ENCODE results near the gene ZNF385D.

ZNF385D gene

DNA sequence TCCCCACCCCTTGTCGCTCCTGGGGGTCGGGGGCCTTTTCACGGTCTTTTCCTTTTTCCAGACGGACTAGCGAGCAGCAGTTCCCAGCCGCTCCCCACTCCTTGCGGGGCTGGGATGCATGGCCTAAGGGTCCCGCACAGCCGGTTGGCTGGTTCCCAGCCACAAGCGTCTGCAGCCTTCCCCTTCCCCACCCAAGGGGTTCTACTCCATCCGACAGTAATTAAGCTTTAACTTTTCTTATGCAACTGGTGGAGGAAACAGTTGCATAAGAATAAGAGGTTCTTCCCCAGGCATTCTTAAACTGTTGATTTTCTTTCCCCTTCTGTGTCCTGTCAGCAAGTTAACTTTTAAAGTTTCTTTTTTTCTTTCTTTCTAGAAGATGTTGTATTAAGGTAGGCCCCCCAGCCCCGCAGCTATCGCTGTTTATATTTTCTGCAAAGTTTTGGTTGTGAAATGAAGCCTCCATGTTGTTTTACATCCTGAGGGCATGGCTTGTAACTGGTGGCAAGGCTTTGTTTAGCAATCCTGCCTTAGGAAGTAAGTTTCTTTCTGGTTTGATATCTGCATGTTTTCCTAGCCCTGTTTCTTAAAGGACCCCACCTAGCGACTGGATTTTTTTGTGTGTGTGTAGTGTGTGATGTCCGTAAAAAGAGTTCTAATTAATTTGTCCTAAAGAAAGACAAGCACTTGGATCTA, 207.5 kb downstream of the ZNF385D start (continued):
- TF ChIP-seq, protein P1, sequence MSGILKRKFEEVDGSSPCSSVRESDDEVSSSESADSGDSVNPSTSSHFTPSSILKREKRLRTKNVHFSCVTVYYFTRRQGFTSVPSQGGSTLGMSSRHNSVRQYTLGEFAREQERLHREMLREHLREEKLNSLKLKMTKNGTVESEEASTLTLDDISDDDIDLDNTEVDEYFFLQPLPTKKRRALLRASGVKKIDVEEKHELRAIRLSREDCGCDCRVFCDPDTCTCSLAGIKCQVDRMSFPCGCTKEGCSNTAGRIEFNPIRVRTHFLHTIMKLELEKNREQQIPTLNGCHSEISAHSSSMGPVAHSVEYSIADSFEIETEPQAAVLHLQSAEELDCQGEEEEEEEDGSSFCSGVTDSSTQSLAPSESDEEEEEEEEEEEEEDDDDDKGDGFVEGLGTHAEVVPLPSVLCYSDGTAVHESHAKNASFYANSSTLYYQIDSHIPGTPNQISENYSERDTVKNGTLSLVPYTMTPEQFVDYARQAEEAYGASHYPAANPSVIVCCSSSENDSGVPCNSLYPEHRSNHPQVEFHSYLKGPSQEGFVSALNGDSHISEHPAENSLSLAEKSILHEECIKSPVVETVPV (CRISPR knock-in tag; IDR thresholded peaks at IDR 0.05) = no peak
- TF ChIP-seq ZFP3 (CRISPR knock-in tag; IDR thresholded peaks at IDR 0.05) (no peak), ZC3H10 (CRISPR knock-in tag; IDR thresholded peaks at IDR 0.05) (no peak), CSDC2 (CRISPR knock-in tag; IDR thresholded peaks at IDR 0.05) (no peak), BACH2 (CRISPR knock-in tag; IDR thresholded peaks at IDR 0.05; ENCODE audit: borderline replicate concordance) (no peak), PPARA (CRISPR knock-in tag; IDR thresholded peaks at IDR 0.05; ENCODE audit: borderline replicate concordance) (no peak), ESRRG (CRISPR knock-in tag; IDR thresholded peaks at IDR 0.05) (no peak)

DNA sequence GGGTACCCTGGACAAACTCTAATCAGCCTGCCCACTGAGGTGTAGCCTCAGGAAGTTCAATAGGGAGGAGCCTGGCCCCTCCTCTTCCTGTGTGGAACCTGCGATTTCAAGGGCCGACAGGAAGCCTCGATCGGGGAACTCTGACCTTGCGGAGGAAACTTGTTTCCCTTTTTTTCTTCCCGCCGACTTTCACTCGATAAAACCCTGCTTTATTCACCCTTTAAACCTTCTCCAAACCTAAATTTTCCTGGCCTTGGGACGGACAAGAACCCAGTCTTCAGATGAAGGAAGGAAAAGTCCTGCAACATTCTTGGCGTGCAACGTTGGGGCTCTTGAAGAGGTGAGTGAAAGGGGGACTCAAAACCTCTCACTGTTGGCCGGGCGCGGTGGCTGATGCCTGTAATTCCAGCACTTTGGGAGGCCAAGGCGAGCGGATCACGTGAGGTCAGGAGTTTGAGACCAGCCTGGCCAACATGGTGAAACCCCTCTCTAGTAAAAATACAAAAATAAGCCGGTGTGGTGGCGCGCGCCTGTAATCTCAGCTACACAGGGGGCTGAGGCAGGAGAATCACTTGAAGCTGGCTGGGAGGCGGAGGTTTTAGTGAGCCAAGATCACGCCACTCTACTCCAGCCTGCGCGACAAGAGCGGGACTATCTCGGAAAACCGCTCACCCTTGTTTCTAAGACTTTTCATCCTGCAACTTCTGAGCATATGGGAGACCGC, 208.2 kb downstream of the ZNF385D start:
- ATAC-seq = no peak
- no peak for TF ChIP-seq ZFP3 (CRISPR knock-in tag; IDR thresholded peaks at IDR 0.05)
- TF ChIP-seq SNAI2 (CRISPR knock-in tag; IDR thresholded peaks at IDR 0.05) = no peak
- no peak for TF ChIP-seq PATZ1 (CRISPR knock-in tag; IDR thresholded peaks at IDR 0.05; ENCODE audit: borderline replicate concordance)
- no peak for TF ChIP-seq BACH2 (CRISPR knock-in tag; IDR thresholded peaks at IDR 0.05; ENCODE audit: borderline replicate concordance)
- TF ChIP-seq ZFP30 (CRISPR knock-in tag; IDR thresholded peaks at IDR 0.05) = no peak
- TF ChIP-seq ZC3H10 (CRISPR knock-in tag; IDR thresholded peaks at IDR 0.05) = no peak
- TF ChIP-seq PPARA (CRISPR knock-in tag; IDR thresholded peaks at IDR 0.05; ENCODE audit: borderline replicate concordance) = no peak
- no peak for TF ChIP-seq CSDC2 (CRISPR knock-in tag; IDR thresholded peaks at IDR 0.05)
- TF ChIP-seq ISL1 (CRISPR knock-in tag; IDR thresholded peaks at IDR 0.05) = no peak
- TF ChIP-seq TOX (CRISPR knock-in tag; IDR thresholded peaks at IDR 0.05; ENCODE audit: borderline replicate concordance) = no peak
- TF ChIP-seq TSHZ2 (CRISPR knock-in tag; IDR thresholded peaks at IDR 0.05) = no peak
- TF ChIP-seq OSR1 (CRISPR knock-in tag; IDR thresholded peaks at IDR 0.05) = no peak
- TF ChIP-seq ZNF565 (CRISPR knock-in tag; conservative IDR thresholded peaks at IDR 0.05; ENCODE audit: low read depth) = no peak
- TF ChIP-seq CREB5 (CRISPR knock-in tag; IDR thresholded peaks at IDR 0.05; ENCODE audit: low read depth) = no peak
- TF ChIP-seq ZNF8 (CRISPR knock-in tag; IDR thresholded peaks at IDR 0.05) = no peak
- TF ChIP-seq ESRRG (CRISPR knock-in tag; IDR thresholded peaks at IDR 0.05) = no peak
- no peak for TF ChIP-seq GLIS3 (CRISPR knock-in tag; IDR thresholded peaks at IDR 0.05)

- no peak for ATAC-seq
- no peak for TF ChIP-seq OSR1 (CRISPR knock-in tag; IDR thresholded peaks at IDR 0.05)
- no peak for TF ChIP-seq ZNF565 (CRISPR knock-in tag; conservative IDR thresholded peaks at IDR 0.05; ENCODE audit: low read depth)
- TF ChIP-seq ZFP30 (CRISPR knock-in tag; IDR thresholded peaks at IDR 0.05) = no peak
- TF ChIP-seq TSHZ2 (CRISPR knock-in tag; IDR thresholded peaks at IDR 0.05) = no peak
- TF ChIP-seq ESRRG (CRISPR knock-in tag; IDR thresholded peaks at IDR 0.05) = no peak
- no peak for TF ChIP-seq ISL1 (CRISPR knock-in tag; IDR thresholded peaks at IDR 0.05)
- no peak for TF ChIP-seq ARNTL (CRISPR knock-in tag; IDR thresholded peaks at IDR 0.05; ENCODE audit: borderline replicate concordance, low read depth)
- TF ChIP-seq, protein P1 (CRISPR knock-in tag; IDR thresholded peaks at IDR 0.05) = no peak
- TF ChIP-seq ZNF8 (CRISPR knock-in tag; IDR thresholded peaks at IDR 0.05) = no peak
- TF ChIP-seq ZFP3 (CRISPR knock-in tag; IDR thresholded peaks at IDR 0.05) = no peak
- no peak for TF ChIP-seq ZNF70 (CRISPR knock-in tag; IDR thresholded peaks at IDR 0.05)
- TF ChIP-seq GLIS3 (CRISPR knock-in tag; IDR thresholded peaks at IDR 0.05) = no peak
- no peak for TF ChIP-seq RARB (CRISPR knock-in tag; IDR thresholded peaks at IDR 0.05)
- TF ChIP-seq CSDC2 (CRISPR knock-in tag; IDR thresholded peaks at IDR 0.05) = no peak
- TF ChIP-seq PATZ1 (CRISPR knock-in tag; IDR thresholded peaks at IDR 0.05; ENCODE audit: borderline replicate concordance) = no peak
Observed at GRCh38 chr3:21540265-21540664, 210.7 kb downstream of the ZNF385D start.

All from SK-N-SH treated with all-trans-retinoic acid at 6 μM for 48 hours (cell line).